ENCODE results near the gene NSD2.

DNA sequence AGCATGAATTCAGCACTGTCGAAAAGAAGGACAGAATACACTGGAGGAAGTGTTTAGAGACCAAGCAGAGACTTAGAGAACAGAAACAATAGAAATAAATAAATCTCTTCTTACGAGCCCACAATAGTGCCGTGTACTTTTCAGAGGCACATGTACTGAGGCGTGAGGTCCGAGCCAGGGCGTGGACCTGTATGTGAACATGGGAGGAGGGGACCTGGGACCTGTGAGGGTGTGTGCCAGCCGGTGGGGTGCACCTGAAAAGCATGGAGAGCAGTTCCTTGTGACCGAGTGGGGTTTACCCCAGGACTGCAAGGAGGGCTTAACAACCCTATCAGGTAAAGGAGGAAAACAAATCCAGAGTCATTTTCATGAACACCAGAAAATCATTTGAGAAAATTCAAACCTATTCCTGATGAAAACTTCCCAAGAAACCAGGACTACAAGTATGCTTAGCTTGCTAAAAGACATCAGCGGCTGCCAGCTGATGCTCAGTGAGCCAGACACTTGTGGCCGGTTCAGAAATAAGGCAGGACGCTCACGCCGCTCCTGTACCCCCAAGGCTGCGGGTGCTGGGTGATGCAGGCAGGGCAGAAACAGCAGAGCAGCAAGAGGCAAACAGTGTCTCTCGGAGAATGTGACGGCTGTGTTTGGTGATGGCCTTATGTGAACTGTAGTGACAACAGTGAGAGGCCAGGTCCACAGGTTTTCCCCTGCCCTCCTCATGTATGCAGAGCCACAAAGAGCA lies 100.4 kb downstream of the NSD2 start:
- TF ChIP-seq, protein P1, sequence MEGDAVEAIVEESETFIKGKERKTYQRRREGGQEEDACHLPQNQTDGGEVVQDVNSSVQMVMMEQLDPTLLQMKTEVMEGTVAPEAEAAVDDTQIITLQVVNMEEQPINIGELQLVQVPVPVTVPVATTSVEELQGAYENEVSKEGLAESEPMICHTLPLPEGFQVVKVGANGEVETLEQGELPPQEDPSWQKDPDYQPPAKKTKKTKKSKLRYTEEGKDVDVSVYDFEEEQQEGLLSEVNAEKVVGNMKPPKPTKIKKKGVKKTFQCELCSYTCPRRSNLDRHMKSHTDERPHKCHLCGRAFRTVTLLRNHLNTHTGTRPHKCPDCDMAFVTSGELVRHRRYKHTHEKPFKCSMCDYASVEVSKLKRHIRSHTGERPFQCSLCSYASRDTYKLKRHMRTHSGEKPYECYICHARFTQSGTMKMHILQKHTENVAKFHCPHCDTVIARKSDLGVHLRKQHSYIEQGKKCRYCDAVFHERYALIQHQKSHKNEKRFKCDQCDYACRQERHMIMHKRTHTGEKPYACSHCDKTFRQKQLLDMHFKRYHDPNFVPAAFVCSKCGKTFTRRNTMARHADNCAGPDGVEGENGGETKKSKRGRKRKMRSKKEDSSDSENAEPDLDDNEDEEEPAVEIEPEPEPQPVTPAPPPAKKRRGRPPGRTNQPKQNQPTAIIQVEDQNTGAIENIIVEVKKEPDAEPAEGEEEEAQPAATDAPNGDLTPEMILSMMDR (IDR thresholded peaks at IDR 0.05), result no peak
- TF ChIP-seq EZH2 (IDR thresholded peaks at IDR 0.05; ENCODE audit: borderline replicate concordance, insufficient read depth, low read depth, low read length, poor library complexity, severe bottlenecking), result no peak
